ENCODE results near the gene KCNK3. TPM values are rescaled to one million over a fixed set of nuclear protein-coding genes. Genes with fewer than 3 reads are reported as not detected.

The KCNK3 gene
- total and polyA plus RNA-seq, 2 experiments from 2014 or later = 2.9 to 3.1 TPM

GRCh38 chr2:26740890-26741302 lies 48.4 kb downstream of the KCNK3 start:
- Histone ChIP-seq H3K4me1 (ENCODE audit: low read depth) (peaks cover 10% of the 10 kb centered on the region), H3K4me3 (no peak overlapping the region), H3K27ac (no peak overlapping the region), H3K9me3 (ENCODE audit: low read depth) (no peaks in the 10 kb centered on the region), H3K27me3 (no peaks in the 10 kb centered on the region), H3K36me3 (no peaks in the 10 kb centered on the region)
- peak; percentile 39 to 47 for DNase-seq (ENCODE audit: low read depth in 1 of 2, low spot score in 1 of 2)
- TF ChIP-seq CTCF (IDR thresholded peaks at IDR 0.05; ENCODE audit: low read depth, low read length) = no peak

- no peak overlapping the region for H3K27ac ChIP-seq
- H3K9me3 ChIP-seq (ENCODE audit: low read depth) = no peaks in the 10 kb centered on the region
- no peak overlapping the region for H3K4me3 ChIP-seq
- H3K27me3 ChIP-seq = no peaks in the 10 kb centered on the region
- DNase-seq (ENCODE audit: low read depth in 1 of 2, low spot score in 1 of 2) = no peak
- TF ChIP-seq CTCF (IDR thresholded peaks at IDR 0.05; ENCODE audit: low read depth, low read length) = no peak
- peaks cover 10% of the 10 kb centered on the region for H3K4me1 ChIP-seq (ENCODE audit: low read depth)
- no peaks in the 10 kb centered on the region for H3K36me3 ChIP-seq
These were observed 49.7 kb downstream of the KCNK3 start for GRCh38 chr2:26742048-26742770.

- no peak overlapping the region for H3K27ac ChIP-seq
These were observed 51.3 kb downstream of the KCNK3 start for GRCh38 chr2:26743852-26744251.

GRCh38 chr2:26744953-26745352 lies 52.4 kb downstream of the KCNK3 start:
- Histone ChIP-seq H3K27ac (no peak overlapping the region), H3K27me3 (no peaks in the 10 kb centered on the region), H3K4me3 (no peak overlapping the region), H3K36me3 (no peaks in the 10 kb centered on the region), H3K4me1 (ENCODE audit: low read depth) (peaks cover 13% of the 10 kb centered on the region), H3K9me3 (ENCODE audit: low read depth) (no peaks in the 10 kb centered on the region)
- no peak for DNase-seq (ENCODE audit: low read depth in 1 of 2, low spot score in 1 of 2)
- no peak for TF ChIP-seq CTCF (IDR thresholded peaks at IDR 0.05; ENCODE audit: low read depth, low read length)

More at GRCh38 chr2:26743852-26744251, 51.3 kb downstream of the KCNK3 start:
- H3K4me3 ChIP-seq = no peak overlapping the region
- no peak for TF ChIP-seq CTCF (IDR thresholded peaks at IDR 0.05; ENCODE audit: low read depth, low read length)
- H3K27me3 ChIP-seq = no peaks in the 10 kb centered on the region
- no peaks in the 10 kb centered on the region for H3K9me3 ChIP-seq (ENCODE audit: low read depth)
- no peaks in the 10 kb centered on the region for H3K36me3 ChIP-seq
- DNase-seq (ENCODE audit: low read depth in 1 of 2, low spot score in 1 of 2) = no peak
- peaks cover 10% of the 10 kb centered on the region for H3K4me1 ChIP-seq (ENCODE audit: low read depth)

- DNase-seq (ENCODE audit: low read depth in 1 of 2, low spot score in 1 of 2) = peak; percentile 87 to 88
- H3K36me3 ChIP-seq = no peaks in the 10 kb centered on the region
- H3K27me3 ChIP-seq = no peaks in the 10 kb centered on the region
- peak; percentile 93 for TF ChIP-seq CTCF (IDR thresholded peaks at IDR 0.05; ENCODE audit: low read depth, low read length)
- no peaks in the 10 kb centered on the region for H3K9me3 ChIP-seq (ENCODE audit: low read depth)
- H3K27ac ChIP-seq = no peak overlapping the region
- H3K4me3 ChIP-seq = no peak overlapping the region
- peaks cover 10% of the 10 kb centered on the region for H3K4me1 ChIP-seq (ENCODE audit: low read depth)
These were observed 53.2 kb downstream of the KCNK3 start for GRCh38 chr2:26745609-26746327.
